ENCODE results near the gene PRKCA.

- TF ChIP-seq SP1 (CRISPR knock-in tag; conservative IDR thresholded peaks at IDR 0.05) (no peak), NFE2L1 (CRISPR knock-in tag; IDR thresholded peaks at IDR 0.05) (no peak), ZNF121 (CRISPR knock-in tag; IDR thresholded peaks at IDR 0.05) (no peak), NR3C1 (CRISPR knock-in tag; conservative IDR thresholded peaks at IDR 0.05; ENCODE audit: low read depth) (no peak), ZNF138 (CRISPR knock-in tag; conservative IDR thresholded peaks at IDR 0.05) (no peak), CREB1 (CRISPR knock-in tag; IDR thresholded peaks at IDR 0.05) (no peak), ATF6 (CRISPR knock-in tag; IDR thresholded peaks at IDR 0.05) (no peak), ESRRA (CRISPR knock-in tag; IDR thresholded peaks at IDR 0.05; ENCODE audit: borderline replicate concordance) (no peak), RELA (CRISPR knock-in tag; IDR thresholded peaks at IDR 0.05; ENCODE audit: borderline replicate concordance) (no peak), HMGXB4 (CRISPR knock-in tag; IDR thresholded peaks at IDR 0.05) (no peak), FOXP1 (CRISPR knock-in tag; IDR thresholded peaks at IDR 0.05; ENCODE audit: borderline replicate concordance) (no peak), MLX (CRISPR knock-in tag; IDR thresholded peaks at IDR 0.05) (no peak)
- TF ChIP-seq, protein P1, sequence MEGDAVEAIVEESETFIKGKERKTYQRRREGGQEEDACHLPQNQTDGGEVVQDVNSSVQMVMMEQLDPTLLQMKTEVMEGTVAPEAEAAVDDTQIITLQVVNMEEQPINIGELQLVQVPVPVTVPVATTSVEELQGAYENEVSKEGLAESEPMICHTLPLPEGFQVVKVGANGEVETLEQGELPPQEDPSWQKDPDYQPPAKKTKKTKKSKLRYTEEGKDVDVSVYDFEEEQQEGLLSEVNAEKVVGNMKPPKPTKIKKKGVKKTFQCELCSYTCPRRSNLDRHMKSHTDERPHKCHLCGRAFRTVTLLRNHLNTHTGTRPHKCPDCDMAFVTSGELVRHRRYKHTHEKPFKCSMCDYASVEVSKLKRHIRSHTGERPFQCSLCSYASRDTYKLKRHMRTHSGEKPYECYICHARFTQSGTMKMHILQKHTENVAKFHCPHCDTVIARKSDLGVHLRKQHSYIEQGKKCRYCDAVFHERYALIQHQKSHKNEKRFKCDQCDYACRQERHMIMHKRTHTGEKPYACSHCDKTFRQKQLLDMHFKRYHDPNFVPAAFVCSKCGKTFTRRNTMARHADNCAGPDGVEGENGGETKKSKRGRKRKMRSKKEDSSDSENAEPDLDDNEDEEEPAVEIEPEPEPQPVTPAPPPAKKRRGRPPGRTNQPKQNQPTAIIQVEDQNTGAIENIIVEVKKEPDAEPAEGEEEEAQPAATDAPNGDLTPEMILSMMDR (IDR thresholded peaks at IDR 0.05), result no peak
- TF ChIP-seq, protein P2, sequence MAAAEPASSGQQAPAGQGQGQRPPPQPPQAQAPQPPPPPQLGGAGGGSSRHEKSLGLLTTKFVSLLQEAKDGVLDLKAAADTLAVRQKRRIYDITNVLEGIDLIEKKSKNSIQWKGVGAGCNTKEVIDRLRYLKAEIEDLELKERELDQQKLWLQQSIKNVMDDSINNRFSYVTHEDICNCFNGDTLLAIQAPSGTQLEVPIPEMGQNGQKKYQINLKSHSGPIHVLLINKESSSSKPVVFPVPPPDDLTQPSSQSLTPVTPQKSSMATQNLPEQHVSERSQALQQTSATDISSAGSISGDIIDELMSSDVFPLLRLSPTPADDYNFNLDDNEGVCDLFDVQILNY (CRISPR knock-in tag; IDR thresholded peaks at IDR 0.05), result no peak
Measured at GRCh38 chr17:66275651-66276050, 26.8 kb upstream of the PRKCA start.

Data from WTC11 (cell line).